ENCODE data around the gene SASS6.
"Not testable (repeated sequence)": the region's sequence is repeated elsewhere in the genome, so short reads cannot be mapped to it uniquely, and the experiment has no call there.

The SASS6 gene

GRCh38 chr1:100047235-100047708 lies 85.5 kb downstream of the SASS6 start:
- not testable (repeated sequence) for DNase-seq (ENCODE audit: low read depth, low spot score)

- no peak for DNase-seq (ENCODE audit: low read depth, low spot score)
Measured at GRCh38 chr1:100045206-100045605, 87.5 kb downstream of the SASS6 start.

GRCh38 chr1:100039591-100039990 lies 93.1 kb downstream of the SASS6 start:
- no peak for DNase-seq (ENCODE audit: low read depth, low spot score)

- peak; percentile 53 for DNase-seq (ENCODE audit: low read depth, low spot score)
Measured at GRCh38 chr1:100038660-100039287, 94.0 kb downstream of the SASS6 start.

- DNase-seq (ENCODE audit: low read depth, low spot score) = peak; percentile 76
Measured at GRCh38 chr1:100037927-100038659, 94.6 kb downstream of the SASS6 start.

GRCh38 chr1:100037656-100037926 lies 95.1 kb downstream of the SASS6 start:
- DNase-seq (ENCODE audit: low read depth, low spot score) = no peak

- DNase-seq (ENCODE audit: low read depth, low spot score) = no peak
Measured at GRCh38 chr1:100036718-100037655, 95.7 kb downstream of the SASS6 start.

- no peak for DNase-seq (ENCODE audit: low read depth, low spot score)
Measured at GRCh38 chr1:100035214-100035613, 97.5 kb downstream of the SASS6 start.

GRCh38 chr1:100034470-100034869 lies 98.3 kb downstream of the SASS6 start:
- DNase-seq (ENCODE audit: low read depth, low spot score) = no peak

All from activated CD4-positive, CD25-positive, alpha-beta regulatory T cell treated with anti-CD3 and anti-CD28 coated beads, Interleukin-2, amount 50 U/mL, for 16 hours (primary cell).